ENCODE data around the gene MYH9.
"Not testable (repeated sequence)": the region's sequence is repeated elsewhere in the genome, so short reads cannot be mapped to it uniquely, and the experiment has no call there.

The MYH9 gene

DNA sequence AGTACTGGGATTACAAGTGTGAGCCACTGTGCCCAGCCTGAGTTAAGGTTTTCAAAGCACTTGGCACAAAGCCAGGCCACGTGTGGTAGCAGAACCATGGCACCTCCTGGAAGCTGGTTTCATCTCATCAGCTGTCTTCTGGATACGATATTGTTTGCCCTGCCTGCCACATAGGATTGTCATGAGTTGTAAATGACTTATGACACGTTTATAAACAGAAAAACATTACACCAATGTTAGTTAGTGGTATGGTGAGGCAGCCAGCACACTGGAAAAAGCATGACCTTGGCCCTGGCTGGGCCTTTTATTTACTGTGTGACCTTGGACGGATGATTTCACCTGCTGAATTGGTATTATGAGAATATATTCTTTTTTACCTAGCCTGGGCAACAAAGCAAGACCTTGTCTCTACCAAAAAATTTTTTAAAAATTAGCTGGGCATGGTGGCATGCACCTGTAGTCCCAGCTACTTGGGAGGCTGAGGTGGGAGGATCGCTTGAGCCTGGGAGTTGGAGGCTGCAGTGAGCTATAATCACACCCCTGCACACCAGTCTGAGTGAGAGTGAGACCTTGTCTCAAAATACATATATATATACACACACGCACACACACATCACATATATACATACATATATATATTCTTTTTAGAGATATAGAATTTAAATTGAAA, 24.0 kb upstream of the MYH9 start:
- TF ChIP-seq, protein P1, sequence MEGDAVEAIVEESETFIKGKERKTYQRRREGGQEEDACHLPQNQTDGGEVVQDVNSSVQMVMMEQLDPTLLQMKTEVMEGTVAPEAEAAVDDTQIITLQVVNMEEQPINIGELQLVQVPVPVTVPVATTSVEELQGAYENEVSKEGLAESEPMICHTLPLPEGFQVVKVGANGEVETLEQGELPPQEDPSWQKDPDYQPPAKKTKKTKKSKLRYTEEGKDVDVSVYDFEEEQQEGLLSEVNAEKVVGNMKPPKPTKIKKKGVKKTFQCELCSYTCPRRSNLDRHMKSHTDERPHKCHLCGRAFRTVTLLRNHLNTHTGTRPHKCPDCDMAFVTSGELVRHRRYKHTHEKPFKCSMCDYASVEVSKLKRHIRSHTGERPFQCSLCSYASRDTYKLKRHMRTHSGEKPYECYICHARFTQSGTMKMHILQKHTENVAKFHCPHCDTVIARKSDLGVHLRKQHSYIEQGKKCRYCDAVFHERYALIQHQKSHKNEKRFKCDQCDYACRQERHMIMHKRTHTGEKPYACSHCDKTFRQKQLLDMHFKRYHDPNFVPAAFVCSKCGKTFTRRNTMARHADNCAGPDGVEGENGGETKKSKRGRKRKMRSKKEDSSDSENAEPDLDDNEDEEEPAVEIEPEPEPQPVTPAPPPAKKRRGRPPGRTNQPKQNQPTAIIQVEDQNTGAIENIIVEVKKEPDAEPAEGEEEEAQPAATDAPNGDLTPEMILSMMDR (IDR thresholded peaks at IDR 0.05; ENCODE audit: low read depth, low read length), result no peak
- no peak for DNase-seq (ENCODE audit: low read depth, low spot score)
- no peak overlapping the region for H3K4me3 ChIP-seq (ENCODE audit: low read depth, low read length)
- in situ Hi-C loops (cut with HindIII; ENCODE audit: low sequenced_read_pairs), result no loop called here

DNA sequence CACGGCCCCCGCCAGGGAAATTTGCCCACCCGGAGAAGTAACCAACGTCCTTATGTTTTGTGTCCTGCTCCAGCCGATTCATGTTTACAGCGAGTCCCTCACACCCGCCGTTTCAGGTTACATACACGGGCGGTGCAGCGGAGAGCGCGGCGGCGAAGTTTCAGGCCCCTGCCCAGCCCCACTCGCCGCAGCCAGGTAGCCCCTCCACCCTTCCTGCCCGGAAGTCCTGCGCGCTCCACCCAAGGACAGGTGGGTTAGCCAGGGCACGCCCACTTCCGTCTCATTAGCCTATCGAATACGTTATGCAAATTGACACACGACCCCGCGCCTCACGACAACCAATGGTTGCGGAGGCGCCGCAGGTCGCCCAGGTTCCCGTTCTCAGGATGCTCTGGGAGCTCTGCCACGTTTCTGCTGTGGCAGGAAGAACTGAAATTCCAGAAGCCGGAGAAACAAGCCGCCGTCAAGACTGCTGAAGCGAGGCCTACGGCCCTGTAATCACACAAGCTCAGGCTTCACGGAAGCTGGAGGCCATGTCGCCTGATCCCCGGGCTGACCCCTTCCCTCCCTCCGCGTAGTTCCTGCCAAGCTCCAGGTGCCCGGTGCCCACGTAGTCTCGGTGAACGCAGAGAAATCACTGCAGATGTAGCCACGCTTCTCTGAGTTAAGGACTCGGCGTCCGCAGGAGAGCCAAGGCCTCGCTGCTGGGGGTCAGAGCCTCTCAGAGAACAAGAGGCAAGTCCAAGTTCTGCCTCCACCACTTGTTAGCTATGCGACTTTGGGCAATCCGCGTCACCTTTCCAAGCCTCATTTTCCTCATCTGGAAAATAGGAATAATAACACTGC, 22.4 kb upstream of the MYH9 start:
- TF ChIP-seq, protein P1 (IDR thresholded peaks at IDR 0.05; ENCODE audit: low read depth, low read length), result no peak
- in situ Hi-C loops (cut with HindIII; ENCODE audit: low sequenced_read_pairs), result no loop called here
- DNase-seq (ENCODE audit: low read depth, low spot score), result peak; percentile 72
- peak overlapping the region; percentile 21 for H3K4me3 ChIP-seq (ENCODE audit: low read depth, low read length)

DNA sequence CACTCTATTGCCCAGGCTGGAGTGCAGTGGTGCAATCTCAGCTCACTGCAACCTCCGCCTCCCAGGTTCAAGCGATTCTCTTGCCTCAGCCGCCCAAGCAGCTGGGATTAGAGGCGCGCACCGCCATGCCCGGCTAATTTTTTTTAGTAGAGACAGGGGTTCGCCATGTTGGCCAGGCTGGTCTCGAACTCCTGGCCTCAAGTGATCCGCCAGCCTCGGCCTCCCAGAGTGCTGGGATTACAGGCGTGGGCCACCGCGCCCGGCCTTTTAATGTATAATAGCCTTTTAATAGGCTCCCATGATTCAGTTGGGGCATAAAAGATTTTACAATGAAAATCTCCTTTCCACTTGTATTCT, 21.8 kb upstream of the MYH9 start:
- in situ Hi-C loops (cut with HindIII; ENCODE audit: low sequenced_read_pairs); H3K4me3 ChIP-seq (ENCODE audit: low read depth, low read length): not testable (repeated sequence)

DNA sequence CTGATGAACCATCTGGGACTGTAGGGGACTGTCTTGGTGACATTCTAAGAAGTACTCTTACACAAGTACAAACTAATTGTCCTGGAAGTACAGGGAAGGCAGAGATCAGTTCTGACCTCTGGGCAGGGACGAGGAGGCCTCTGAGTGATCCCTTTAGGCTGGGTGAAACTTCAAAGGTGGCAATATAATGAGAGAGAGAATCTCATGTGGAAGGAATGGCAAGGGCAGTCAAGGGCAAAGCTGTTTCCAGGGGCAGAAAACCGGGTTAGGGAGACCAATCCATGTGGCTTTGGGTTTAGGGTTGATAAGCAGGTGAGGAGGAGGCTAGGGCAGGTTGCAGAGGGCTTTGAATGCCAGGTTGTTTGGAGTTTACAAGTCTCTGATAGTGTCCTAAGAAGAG, 21.3 kb upstream of the MYH9 start:
- H3K4me3 ChIP-seq (ENCODE audit: low read depth, low read length), result no peak overlapping the region
- DNase-seq (ENCODE audit: low read depth, low spot score), result no peak
- TF ChIP-seq, protein P1 (IDR thresholded peaks at IDR 0.05; ENCODE audit: low read depth, low read length), result no peak
- in situ Hi-C loops (cut with HindIII; ENCODE audit: low sequenced_read_pairs), result no loop called here

More for the DNA sequence above, 21.8 kb upstream of the MYH9 start:
- not testable (repeated sequence) for DNase-seq (ENCODE audit: low read depth, low spot score)

DNA sequence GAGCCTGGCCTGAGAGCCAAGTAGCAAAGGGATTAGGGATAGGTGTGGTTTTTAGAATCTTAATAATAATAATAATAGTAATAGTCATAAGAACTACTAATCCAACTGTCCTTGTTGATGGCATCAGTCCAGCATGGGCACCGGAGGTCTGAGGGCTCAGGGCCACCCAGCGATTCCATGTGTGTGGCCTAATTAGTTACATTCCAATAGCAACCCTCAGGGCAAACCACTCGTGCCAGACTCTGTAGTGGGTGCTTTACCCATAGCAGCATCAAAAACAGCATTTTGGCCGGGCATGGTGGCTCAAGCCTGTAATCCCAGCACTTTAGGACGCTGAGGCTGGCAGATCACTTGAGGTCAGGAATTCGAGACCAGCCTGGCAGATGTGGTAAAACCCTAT, 19.0 kb upstream of the MYH9 start:
- TF ChIP-seq, protein P1 (IDR thresholded peaks at IDR 0.05; ENCODE audit: low read depth, low read length), result no peak
- in situ Hi-C loops (cut with HindIII; ENCODE audit: low sequenced_read_pairs), result no loop called here
- no peak for DNase-seq (ENCODE audit: low read depth, low spot score)
- no peak overlapping the region for H3K4me3 ChIP-seq (ENCODE audit: low read depth, low read length)

DNA sequence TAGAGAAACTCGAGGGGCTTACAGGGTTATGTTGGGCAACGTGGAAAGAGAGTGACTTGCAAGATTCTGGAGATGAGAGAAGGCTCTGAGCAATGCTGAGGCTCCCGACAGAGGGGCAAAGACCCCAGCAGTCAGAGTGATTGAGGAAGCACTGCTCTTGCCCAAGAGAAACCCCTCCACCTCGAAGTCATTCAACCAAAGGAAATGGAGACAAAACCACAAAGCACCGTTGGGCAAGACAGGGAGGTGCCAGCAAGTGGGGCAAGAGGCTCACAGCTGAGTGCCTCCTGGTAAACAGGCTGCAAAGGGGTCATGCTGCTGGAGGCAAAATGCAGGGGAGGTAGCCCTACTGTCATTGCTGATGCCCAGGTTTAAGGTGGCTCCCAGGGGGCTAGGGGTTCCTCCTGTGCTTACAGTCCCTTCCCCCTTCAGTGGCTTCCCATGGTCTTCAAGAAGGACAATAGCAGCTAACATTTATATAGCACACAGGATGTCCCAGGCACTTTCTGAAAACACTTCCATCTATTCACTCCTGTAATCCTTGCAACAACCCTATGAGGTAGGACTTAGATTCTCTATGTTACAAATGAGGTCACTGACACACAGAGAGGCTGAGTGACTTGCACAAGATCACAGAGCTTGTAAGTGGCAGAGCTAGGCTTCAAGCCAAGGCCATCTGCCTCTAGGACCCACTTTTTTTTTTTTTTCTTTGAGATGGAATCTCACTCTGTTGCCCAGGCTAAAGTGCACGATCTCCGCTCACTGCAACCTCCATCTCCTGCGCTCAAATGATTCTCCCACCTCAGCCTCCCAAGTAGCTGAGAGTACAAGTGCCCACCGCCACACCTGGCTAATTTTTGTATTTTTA, 18.1 kb upstream of the MYH9 start:
- H3K4me3 ChIP-seq (ENCODE audit: low read depth, low read length), result no peak overlapping the region
- TF ChIP-seq, protein P1 (IDR thresholded peaks at IDR 0.05; ENCODE audit: low read depth, low read length), result no peak
- no peak for DNase-seq (ENCODE audit: low read depth, low spot score)
- in situ Hi-C loops (cut with HindIII; ENCODE audit: low sequenced_read_pairs), result no loop called here
